ENCODE measurements around the gene EPS8.

DNA sequence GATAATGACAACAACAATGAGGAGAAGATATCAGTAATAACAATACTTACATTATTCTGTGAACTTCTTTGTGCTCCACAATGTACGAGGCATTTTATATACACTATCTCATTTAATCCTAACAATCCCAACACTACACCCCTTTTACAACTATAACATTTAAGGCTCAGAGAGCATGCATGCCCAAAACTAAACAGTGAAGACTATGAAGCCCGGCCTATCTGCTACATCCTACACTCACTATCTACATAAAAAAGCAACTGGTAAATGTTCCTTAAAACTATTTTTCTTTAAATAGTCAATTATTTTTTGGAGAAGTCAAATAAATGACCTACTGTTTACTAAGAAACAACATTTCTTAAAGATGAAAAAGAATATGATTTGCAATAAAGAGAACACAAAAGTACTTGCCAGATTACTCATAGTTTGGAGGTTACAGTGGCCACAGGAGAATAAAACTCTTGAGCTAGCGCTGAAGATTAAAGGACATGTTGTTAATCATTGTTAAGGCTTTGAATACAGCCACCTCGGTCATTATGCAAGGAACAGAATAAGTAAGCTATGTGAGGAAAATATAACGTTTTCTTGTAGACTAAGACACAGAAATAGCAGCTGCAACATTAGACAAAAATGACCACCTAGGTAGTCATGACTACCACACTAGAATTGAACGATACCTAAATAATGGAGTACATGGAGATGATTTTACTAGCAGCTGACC, 56.7 kb downstream of the EPS8 start:
- TF ChIP-seq, protein P1, sequence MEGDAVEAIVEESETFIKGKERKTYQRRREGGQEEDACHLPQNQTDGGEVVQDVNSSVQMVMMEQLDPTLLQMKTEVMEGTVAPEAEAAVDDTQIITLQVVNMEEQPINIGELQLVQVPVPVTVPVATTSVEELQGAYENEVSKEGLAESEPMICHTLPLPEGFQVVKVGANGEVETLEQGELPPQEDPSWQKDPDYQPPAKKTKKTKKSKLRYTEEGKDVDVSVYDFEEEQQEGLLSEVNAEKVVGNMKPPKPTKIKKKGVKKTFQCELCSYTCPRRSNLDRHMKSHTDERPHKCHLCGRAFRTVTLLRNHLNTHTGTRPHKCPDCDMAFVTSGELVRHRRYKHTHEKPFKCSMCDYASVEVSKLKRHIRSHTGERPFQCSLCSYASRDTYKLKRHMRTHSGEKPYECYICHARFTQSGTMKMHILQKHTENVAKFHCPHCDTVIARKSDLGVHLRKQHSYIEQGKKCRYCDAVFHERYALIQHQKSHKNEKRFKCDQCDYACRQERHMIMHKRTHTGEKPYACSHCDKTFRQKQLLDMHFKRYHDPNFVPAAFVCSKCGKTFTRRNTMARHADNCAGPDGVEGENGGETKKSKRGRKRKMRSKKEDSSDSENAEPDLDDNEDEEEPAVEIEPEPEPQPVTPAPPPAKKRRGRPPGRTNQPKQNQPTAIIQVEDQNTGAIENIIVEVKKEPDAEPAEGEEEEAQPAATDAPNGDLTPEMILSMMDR (IDR thresholded peaks at IDR 0.05) = no peak
- TF ChIP-seq POLR2AphosphoS5 (IDR thresholded peaks at IDR 0.05) (peak in 1 of 4 donors; percentile 20), EP300 (IDR thresholded peaks at IDR 0.05) (no peak), POLR2A (IDR thresholded peaks at IDR 0.05) (no peak)

All from sigmoid colon (tissue), 4 donors.